H1 (cell line): Measurements from ENCODE around the gene CYP4F3. TPM values are rescaled to one million over a fixed set of nuclear protein-coding genes. Genes with fewer than 3 reads are reported as not detected.

Experiments used
- BACH1 ChIP-seq: IDR thresholded peaks from 2 replicates; pipeline ENCODE4 v1.6.1; 2012; ENCODE audit warnings: low read length, improper control_type of control experiment
- CREB1 ChIP-seq: IDR thresholded peaks from 2 replicates; pipeline ENCODE4 v1.6.1; 2012; ENCODE audit warnings: inconsistent platforms
- HDAC6 ChIP-seq: IDR thresholded peaks from one replicate; pipeline ENCODE4 v1.7.1; 2012; ENCODE audit warnings: low read depth, mild to moderate bottlenecking, inconsistent platforms, low read length, moderate library complexity
- POU5F1 ChIP-seq: IDR thresholded peaks from 2 replicates; pipeline ENCODE4 v1.6.1; 2011; ENCODE audit warnings: low read depth, mild to moderate bottlenecking, low read length, moderate library complexity
- SP2 ChIP-seq: IDR thresholded peaks from 2 replicates; pipeline ENCODE4 v1.6.1; 2012; ENCODE audit warnings: mild to moderate bottlenecking, low read length, inconsistent platforms
- SUZ12 ChIP-seq: fragments of 200-600 bp; sonication (generic); IDR thresholded peaks from 2 replicates; pipeline ENCODE4 v1.6.1; 2012; ENCODE audit warnings: mild to moderate bottlenecking, inconsistent platforms, low read length, moderate library complexity, mixed read lengths
- TCF12 ChIP-seq: IDR thresholded peaks from 2 replicates; pipeline ENCODE4 v1.6.1; 2011; ENCODE audit warnings: low read depth, mild to moderate bottlenecking, low read length
- polyA plus RNA-seq, 7 experiments: library from polyadenylated mRNA; depleted of rRNA in 3 of 7; stranded (reverse) in 5 of 7; unstranded in 2 of 7; fragments of >200 nt in 5 of 7; fragments of 200-250 nt in 2 of 7; gene quantifications; 1 replicate in 5 of 7; 2 replicates in 1 of 7; 4 replicates in 1 of 7; pipeline versions ENCODE4 v1.2.1 to v1.2.3, GENCODE V29; 2011 to 2013; ENCODE audit warnings: missing spikeins in 2 of 7, mixed read lengths in 2 of 7
- total RNA-seq: library from RNA; stranded (reverse); fragmentation: NEBNext Ultra II Directional; extraction: Animal tissue kit (Norgen Biotek cat#: 25700); gene quantifications from 2 replicates; pipeline ENCODE4 v1.2.1, GENCODE V29; 2021
- TF ChIP-seq, protein P1 (sequence below): fragments of 300-600 bp; sonication (generic); IDR thresholded peaks from 2 replicates; pipeline ENCODE4 v1.7.1; 2012; ENCODE audit warnings: low read length, moderate library complexity, mild to moderate bottlenecking, inconsistent platforms; ENCODE audit not compliant: insufficient replicate concordance
- TF ChIP-seq, protein P2 (sequence below), 3 experiments: IDR thresholded peaks; 1 replicate in 2 of 3; 2 replicates in 1 of 3; pipeline versions ENCODE4 v1.5.1 to v1.6.1; 2011; ENCODE audit warnings: low read length in 3 of 3, mild to moderate bottlenecking in 3 of 3, inconsistent platforms in 2 of 3, low read depth in 1 of 3, moderate library complexity in 1 of 3; ENCODE audit not compliant: insufficient read depth in 1 of 3; ENCODE audit errors: control extremely low read depth in 1 of 3

CYP4F3 gene
- total and polyA plus RNA-seq, 2 of the 8 experiments (the other 6 are each of a cell fraction or from before 2014, with no cell fraction given), result not detected

DNA sequence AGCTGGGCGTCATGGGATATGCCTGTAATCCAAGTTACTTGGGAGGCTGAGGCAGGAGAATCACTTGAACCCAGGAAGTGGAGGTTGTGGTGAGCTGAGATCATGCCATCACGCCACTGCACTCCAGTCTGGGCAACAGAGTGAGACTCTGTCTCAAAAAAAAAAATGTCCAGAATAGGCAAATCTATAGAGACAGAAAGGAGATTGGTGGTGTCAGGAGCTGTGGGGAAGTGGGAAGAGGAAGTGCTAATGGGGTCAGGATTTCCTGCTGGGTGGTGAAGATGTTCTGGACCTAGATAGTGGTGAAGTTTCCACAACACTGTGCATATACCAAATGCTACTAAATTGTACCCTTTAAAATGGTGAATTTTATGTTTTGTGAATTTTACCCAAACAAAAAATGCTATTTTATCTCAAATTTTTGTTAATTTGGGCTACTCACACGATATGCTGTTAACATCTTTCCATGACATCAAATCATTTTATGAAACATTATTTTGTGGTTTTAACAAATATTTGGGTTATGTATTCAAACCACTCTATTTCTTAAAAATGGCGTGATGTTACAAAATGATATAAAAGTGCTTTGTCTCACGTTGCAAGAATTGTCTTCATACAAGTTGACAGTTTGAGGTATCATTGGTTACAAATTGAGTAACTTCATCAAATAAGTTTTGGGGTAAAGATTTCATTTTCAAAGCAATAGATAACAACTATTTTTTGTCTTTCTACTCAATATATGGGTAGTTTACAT is 7.4 kb upstream of the CYP4F3 start (continued):
- TF ChIP-seq, protein P1, sequence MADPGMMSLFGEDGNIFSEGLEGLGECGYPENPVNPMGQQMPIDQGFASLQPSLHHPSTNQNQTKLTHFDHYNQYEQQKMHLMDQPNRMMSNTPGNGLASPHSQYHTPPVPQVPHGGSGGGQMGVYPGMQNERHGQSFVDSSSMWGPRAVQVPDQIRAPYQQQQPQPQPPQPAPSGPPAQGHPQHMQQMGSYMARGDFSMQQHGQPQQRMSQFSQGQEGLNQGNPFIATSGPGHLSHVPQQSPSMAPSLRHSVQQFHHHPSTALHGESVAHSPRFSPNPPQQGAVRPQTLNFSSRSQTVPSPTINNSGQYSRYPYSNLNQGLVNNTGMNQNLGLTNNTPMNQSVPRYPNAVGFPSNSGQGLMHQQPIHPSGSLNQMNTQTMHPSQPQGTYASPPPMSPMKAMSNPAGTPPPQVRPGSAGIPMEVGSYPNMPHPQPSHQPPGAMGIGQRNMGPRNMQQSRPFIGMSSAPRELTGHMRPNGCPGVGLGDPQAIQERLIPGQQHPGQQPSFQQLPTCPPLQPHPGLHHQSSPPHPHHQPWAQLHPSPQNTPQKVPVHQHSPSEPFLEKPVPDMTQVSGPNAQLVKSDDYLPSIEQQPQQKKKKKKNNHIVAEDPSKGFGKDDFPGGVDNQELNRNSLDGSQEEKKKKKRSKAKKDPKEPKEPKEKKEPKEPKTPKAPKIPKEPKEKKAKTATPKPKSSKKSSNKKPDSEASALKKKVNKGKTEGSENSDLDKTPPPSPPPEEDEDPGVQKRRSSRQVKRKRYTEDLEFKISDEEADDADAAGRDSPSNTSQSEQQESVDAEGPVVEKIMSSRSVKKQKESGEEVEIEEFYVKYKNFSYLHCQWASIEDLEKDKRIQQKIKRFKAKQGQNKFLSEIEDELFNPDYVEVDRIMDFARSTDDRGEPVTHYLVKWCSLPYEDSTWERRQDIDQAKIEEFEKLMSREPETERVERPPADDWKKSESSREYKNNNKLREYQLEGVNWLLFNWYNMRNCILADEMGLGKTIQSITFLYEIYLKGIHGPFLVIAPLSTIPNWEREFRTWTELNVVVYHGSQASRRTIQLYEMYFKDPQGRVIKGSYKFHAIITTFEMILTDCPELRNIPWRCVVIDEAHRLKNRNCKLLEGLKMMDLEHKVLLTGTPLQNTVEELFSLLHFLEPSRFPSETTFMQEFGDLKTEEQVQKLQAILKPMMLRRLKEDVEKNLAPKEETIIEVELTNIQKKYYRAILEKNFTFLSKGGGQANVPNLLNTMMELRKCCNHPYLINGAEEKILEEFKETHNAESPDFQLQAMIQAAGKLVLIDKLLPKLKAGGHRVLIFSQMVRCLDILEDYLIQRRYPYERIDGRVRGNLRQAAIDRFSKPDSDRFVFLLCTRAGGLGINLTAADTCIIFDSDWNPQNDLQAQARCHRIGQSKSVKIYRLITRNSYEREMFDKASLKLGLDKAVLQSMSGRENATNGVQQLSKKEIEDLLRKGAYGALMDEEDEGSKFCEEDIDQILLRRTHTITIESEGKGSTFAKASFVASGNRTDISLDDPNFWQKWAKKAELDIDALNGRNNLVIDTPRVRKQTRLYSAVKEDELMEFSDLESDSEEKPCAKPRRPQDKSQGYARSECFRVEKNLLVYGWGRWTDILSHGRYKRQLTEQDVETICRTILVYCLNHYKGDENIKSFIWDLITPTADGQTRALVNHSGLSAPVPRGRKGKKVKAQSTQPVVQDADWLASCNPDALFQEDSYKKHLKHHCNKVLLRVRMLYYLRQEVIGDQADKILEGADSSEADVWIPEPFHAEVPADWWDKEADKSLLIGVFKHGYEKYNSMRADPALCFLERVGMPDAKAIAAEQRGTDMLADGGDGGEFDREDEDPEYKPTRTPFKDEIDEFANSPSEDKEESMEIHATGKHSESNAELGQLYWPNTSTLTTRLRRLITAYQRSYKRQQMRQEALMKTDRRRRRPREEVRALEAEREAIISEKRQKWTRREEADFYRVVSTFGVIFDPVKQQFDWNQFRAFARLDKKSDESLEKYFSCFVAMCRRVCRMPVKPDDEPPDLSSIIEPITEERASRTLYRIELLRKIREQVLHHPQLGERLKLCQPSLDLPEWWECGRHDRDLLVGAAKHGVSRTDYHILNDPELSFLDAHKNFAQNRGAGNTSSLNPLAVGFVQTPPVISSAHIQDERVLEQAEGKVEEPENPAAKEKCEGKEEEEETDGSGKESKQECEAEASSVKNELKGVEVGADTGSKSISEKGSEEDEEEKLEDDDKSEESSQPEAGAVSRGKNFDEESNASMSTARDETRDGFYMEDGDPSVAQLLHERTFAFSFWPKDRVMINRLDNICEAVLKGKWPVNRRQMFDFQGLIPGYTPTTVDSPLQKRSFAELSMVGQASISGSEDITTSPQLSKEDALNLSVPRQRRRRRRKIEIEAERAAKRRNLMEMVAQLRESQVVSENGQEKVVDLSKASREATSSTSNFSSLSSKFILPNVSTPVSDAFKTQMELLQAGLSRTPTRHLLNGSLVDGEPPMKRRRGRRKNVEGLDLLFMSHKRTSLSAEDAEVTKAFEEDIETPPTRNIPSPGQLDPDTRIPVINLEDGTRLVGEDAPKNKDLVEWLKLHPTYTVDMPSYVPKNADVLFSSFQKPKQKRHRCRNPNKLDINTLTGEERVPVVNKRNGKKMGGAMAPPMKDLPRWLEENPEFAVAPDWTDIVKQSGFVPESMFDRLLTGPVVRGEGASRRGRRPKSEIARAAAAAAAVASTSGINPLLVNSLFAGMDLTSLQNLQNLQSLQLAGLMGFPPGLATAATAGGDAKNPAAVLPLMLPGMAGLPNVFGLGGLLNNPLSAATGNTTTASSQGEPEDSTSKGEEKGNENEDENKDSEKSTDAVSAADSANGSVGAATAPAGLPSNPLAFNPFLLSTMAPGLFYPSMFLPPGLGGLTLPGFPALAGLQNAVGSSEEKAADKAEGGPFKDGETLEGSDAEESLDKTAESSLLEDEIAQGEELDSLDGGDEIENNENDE, result no peak
- TF ChIP-seq HDAC6, result no peak
- no peak for TF ChIP-seq CREB1
- TF ChIP-seq TCF12, result no peak
- no peak for TF ChIP-seq POU5F1
- TF ChIP-seq, protein P2, sequence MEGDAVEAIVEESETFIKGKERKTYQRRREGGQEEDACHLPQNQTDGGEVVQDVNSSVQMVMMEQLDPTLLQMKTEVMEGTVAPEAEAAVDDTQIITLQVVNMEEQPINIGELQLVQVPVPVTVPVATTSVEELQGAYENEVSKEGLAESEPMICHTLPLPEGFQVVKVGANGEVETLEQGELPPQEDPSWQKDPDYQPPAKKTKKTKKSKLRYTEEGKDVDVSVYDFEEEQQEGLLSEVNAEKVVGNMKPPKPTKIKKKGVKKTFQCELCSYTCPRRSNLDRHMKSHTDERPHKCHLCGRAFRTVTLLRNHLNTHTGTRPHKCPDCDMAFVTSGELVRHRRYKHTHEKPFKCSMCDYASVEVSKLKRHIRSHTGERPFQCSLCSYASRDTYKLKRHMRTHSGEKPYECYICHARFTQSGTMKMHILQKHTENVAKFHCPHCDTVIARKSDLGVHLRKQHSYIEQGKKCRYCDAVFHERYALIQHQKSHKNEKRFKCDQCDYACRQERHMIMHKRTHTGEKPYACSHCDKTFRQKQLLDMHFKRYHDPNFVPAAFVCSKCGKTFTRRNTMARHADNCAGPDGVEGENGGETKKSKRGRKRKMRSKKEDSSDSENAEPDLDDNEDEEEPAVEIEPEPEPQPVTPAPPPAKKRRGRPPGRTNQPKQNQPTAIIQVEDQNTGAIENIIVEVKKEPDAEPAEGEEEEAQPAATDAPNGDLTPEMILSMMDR (IDR thresholded peaks at IDR 0.05; ENCODE audit: control extremely low read depth in 1 of 3, insufficient read depth in 1 of 3, low read depth in 1 of 3, low read length in 3 of 3), result no peak
- TF ChIP-seq BACH1, result no peak
- no peak for TF ChIP-seq SP2
- no peak for TF ChIP-seq SUZ12
